ENCODE results near the gene AP3B2.
A peak's percentile ranks its signal among the peaks of the same experiment; 100 is the strongest.

AP3B2 gene

DNA sequence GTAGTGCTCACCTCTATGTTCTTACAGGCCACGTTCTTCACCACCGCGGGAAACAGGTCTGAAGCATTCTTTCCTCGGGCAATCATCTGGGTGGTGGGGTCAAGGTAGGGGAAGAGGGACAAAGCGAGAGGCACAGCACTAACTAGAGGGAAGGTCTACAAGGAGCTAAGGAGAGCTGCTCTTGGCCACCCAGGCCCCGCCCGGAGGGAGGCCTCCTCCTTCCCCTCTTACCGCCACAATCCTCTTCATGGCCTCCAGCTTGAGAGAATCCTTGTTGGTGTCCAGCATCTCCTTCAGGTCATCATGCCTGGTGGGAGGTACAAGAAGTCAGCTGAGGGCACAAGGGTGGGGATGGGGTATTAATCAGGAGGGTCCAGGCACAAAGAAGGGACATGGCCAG is 20.5 kb downstream of the AP3B2 start:
- H3K27me3 ChIP-seq (ENCODE audit: low read depth, low read length) = no peaks in the 10 kb centered on the region
- H3K36me3 ChIP-seq (ENCODE audit: control insufficient read depth in 1 of 2, insufficient read depth in 2 of 2, low read length in 2 of 2) = no peaks in the 10 kb centered on the region
- no peak overlapping the region for H3K27ac ChIP-seq (ENCODE audit: low read length)
- H3K9me3 ChIP-seq (ENCODE audit: control insufficient read depth in 1 of 2, low read length in 2 of 2) = no peaks in the 10 kb centered on the region
- no peaks in the 10 kb centered on the region for H3K4me1 ChIP-seq (ENCODE audit: control insufficient read depth in 1 of 2, insufficient read depth in 2 of 2, low read length in 2 of 2)
- H3K4me3 ChIP-seq (ENCODE audit: low read depth in 1 of 2, low read length in 2 of 2) = no peak overlapping the region

DNA sequence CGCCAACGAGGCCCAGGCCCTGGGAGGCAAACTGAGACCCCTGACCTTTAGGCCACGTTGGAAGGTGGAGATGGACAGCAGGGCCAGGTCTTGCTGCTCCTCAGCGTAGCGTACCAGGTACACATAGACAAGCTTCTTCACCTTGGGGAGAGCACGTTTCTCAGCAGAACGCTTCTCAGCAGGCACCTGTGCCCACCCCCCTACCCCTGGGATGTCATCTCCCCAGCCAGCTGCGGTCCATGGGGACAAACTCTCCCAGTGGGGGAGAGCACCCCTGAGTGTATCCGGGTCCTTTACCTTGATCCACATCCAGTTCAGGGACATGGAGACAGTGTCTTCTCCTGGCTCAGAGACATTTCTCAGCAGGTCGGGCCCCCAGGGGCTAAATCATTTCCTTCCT is 21.0 kb downstream of the AP3B2 start:
- H3K9me3 ChIP-seq (ENCODE audit: control insufficient read depth in 1 of 2, low read length in 2 of 2) = no peaks in the 10 kb centered on the region
- H3K4me1 ChIP-seq (ENCODE audit: control insufficient read depth in 1 of 2, insufficient read depth in 2 of 2, low read length in 2 of 2) = no peaks in the 10 kb centered on the region
- no peaks in the 10 kb centered on the region for H3K27me3 ChIP-seq (ENCODE audit: low read depth, low read length)
- no peaks in the 10 kb centered on the region for H3K36me3 ChIP-seq (ENCODE audit: control insufficient read depth in 1 of 2, insufficient read depth in 2 of 2, low read length in 2 of 2)
- no peak overlapping the region for H3K27ac ChIP-seq (ENCODE audit: low read length)
- H3K4me3 ChIP-seq (ENCODE audit: low read depth in 1 of 2, low read length in 2 of 2) = no peak overlapping the region

GRCh38 chr15:82681371-82681770 is 28.3 kb downstream of the AP3B2 start:
- H3K27ac ChIP-seq (ENCODE audit: low read length) = no peak overlapping the region
- no peak overlapping the region for H3K4me3 ChIP-seq (ENCODE audit: low read depth in 1 of 2, low read length in 2 of 2)
- peaks cover 0 to 11% of the 10 kb centered on the region in 2 donors for H3K4me1 ChIP-seq (ENCODE audit: control insufficient read depth in 1 of 2, insufficient read depth in 2 of 2, low read length in 2 of 2)
- no peaks in the 10 kb centered on the region for H3K9me3 ChIP-seq (ENCODE audit: control insufficient read depth in 1 of 2, low read length in 2 of 2)
- H3K27me3 ChIP-seq (ENCODE audit: low read depth, low read length) = peaks cover 8% of the 10 kb centered on the region
- H3K36me3 ChIP-seq (ENCODE audit: control insufficient read depth in 1 of 2, insufficient read depth in 2 of 2, low read length in 2 of 2) = no peaks in the 10 kb centered on the region

DNA sequence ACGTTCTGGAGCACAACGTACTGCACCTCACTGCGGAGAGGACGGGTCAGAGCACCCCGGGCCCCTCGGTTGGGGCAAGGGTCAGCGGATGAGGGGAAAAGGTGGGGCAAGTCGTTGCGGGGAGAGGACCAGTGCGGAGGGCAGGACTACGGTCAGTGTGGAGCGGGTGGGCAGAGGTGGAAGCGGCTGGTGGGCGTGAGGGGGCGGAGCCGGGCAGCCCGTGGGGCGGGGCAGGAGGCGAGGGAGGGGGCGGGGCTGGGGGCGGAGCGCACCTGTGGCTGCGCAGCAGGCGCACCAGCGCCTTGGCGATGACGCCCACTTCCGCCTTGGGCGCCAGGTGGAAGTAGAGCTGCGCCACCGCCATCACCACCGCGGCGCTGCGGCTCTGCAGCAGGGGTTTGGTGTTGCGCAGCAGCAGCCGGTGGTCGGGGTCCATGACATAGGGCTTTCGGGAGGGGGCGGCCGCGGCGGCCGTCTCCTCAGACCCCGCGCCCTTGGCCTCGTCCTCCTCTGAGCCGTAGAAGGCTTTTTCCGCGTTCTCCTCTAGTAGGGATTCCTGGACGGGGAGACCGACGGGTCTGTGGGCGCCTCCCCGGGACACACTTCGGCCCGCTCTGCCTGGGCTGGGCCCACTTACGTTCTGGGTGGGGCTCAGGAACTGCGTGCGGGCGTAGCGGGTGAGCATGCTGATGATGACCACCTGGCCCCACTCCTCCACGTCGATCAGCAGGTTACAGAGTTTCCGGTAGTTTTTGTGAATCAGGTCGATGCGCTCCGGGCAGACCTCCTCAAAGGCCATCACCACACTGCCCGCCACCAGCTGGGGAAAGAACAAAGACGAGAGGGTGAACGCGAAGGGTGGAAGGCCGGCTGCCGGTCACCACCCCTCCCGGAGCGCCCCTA is 29.2 kb downstream of the AP3B2 start:
- Histone ChIP-seq H3K4me3 (ENCODE audit: low read depth in 1 of 2, low read length in 2 of 2) (peak overlapping the region; percentile 26 to 53), H3K36me3 (ENCODE audit: control insufficient read depth in 1 of 2, insufficient read depth in 2 of 2, low read length in 2 of 2) (no peaks in the 10 kb centered on the region), H3K9me3 (ENCODE audit: control insufficient read depth in 1 of 2, low read length in 2 of 2) (no peaks in the 10 kb centered on the region), H3K4me1 (ENCODE audit: control insufficient read depth in 1 of 2, insufficient read depth in 2 of 2, low read length in 2 of 2) (peaks cover 0 to 11% of the 10 kb centered on the region in 2 donors), H3K27ac (ENCODE audit: low read length) (no peak overlapping the region), H3K27me3 (ENCODE audit: low read depth, low read length) (peaks cover 8% of the 10 kb centered on the region)

DNA sequence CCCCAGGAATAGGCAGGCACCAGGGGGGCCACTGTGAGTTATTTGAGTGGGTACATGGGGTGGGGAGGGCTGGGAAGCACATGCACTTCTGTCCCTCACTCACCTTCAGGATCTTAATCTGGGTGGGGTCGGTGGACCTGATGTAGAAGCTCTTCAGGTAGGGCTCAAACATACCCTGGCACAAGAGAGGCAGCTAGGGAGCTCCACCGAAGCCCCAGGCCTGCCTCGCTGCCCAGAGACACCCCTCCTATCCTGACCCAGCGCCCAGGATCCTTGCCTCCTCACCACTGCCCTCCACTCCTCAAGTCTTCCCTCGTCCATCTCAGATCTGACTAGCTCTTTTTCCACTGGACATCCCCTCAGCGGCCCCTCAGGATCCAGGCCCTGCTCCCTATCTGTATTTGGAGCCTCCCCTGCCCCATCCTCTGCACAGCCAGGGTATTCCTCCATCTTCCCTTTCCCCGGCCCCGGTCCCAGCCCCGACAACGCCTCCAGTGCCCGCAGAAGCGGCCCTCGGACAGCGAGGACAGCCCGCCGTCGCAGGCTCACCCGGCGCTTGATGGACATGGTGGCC is 30.0 kb downstream of the AP3B2 start:
- H3K4me1 ChIP-seq (ENCODE audit: control insufficient read depth in 1 of 2, insufficient read depth in 2 of 2, low read length in 2 of 2) = peaks cover 0 to 11% of the 10 kb centered on the region in 2 donors
- H3K4me3 ChIP-seq (ENCODE audit: low read depth in 1 of 2, low read length in 2 of 2) = peak overlapping the region in 1 of 2 donors; percentile 19
- H3K27me3 ChIP-seq (ENCODE audit: low read depth, low read length) = peaks cover 8% of the 10 kb centered on the region

GRCh38 chr15:82677720-82678323 is 31.9 kb downstream of the AP3B2 start:
- peaks cover 0 to 11% of the 10 kb centered on the region in 2 donors for H3K4me1 ChIP-seq (ENCODE audit: control insufficient read depth in 1 of 2, insufficient read depth in 2 of 2, low read length in 2 of 2)
- H3K36me3 ChIP-seq (ENCODE audit: control insufficient read depth in 1 of 2, insufficient read depth in 2 of 2, low read length in 2 of 2) = no peaks in the 10 kb centered on the region
- H3K27me3 ChIP-seq (ENCODE audit: low read depth, low read length) = peaks cover 8% of the 10 kb centered on the region
- H3K27ac ChIP-seq (ENCODE audit: low read length) = no peak overlapping the region
- no peaks in the 10 kb centered on the region for H3K9me3 ChIP-seq (ENCODE audit: control insufficient read depth in 1 of 2, low read length in 2 of 2)
- no peak overlapping the region for H3K4me3 ChIP-seq (ENCODE audit: low read depth in 1 of 2, low read length in 2 of 2)

More for the DNA sequence above, 30.0 kb downstream of the AP3B2 start:
- Histone ChIP-seq H3K9me3 (ENCODE audit: control insufficient read depth in 1 of 2, low read length in 2 of 2) (no peaks in the 10 kb centered on the region), H3K36me3 (ENCODE audit: control insufficient read depth in 1 of 2, insufficient read depth in 2 of 2, low read length in 2 of 2) (no peaks in the 10 kb centered on the region), H3K27ac (ENCODE audit: low read length) (no peak overlapping the region)

- Histone ChIP-seq H3K4me3 (ENCODE audit: low read depth in 1 of 2, low read length in 2 of 2) (no peak overlapping the region), H3K9me3 (ENCODE audit: control insufficient read depth in 1 of 2, low read length in 2 of 2) (no peaks in the 10 kb centered on the region), H3K27ac (ENCODE audit: low read length) (no peak overlapping the region), H3K27me3 (ENCODE audit: low read depth, low read length) (no peaks in the 10 kb centered on the region), H3K4me1 (ENCODE audit: control insufficient read depth in 1 of 2, insufficient read depth in 2 of 2, low read length in 2 of 2) (peaks cover 0 to under 1% of the 10 kb centered on the region in 2 donors), H3K36me3 (ENCODE audit: control insufficient read depth in 1 of 2, insufficient read depth in 2 of 2, low read length in 2 of 2) (no peaks in the 10 kb centered on the region)
Observed at GRCh38 chr15:82674873-82675272, 34.8 kb downstream of the AP3B2 start.

GRCh38 chr15:82670699-82671098 is 39.0 kb downstream of the AP3B2 start:
- H3K4me3 ChIP-seq (ENCODE audit: low read depth in 1 of 2, low read length in 2 of 2) = no peak overlapping the region
- no peaks in the 10 kb centered on the region for H3K9me3 ChIP-seq (ENCODE audit: control insufficient read depth in 1 of 2, low read length in 2 of 2)
- H3K27ac ChIP-seq (ENCODE audit: low read length) = no peak overlapping the region
- H3K27me3 ChIP-seq (ENCODE audit: low read depth, low read length) = no peaks in the 10 kb centered on the region
- H3K4me1 ChIP-seq (ENCODE audit: control insufficient read depth in 1 of 2, insufficient read depth in 2 of 2, low read length in 2 of 2) = no peaks in the 10 kb centered on the region
- H3K36me3 ChIP-seq (ENCODE audit: control insufficient read depth in 1 of 2, insufficient read depth in 2 of 2, low read length in 2 of 2) = no peaks in the 10 kb centered on the region

- Histone ChIP-seq H3K4me1 (ENCODE audit: control insufficient read depth in 1 of 2, insufficient read depth in 2 of 2, low read length in 2 of 2) (no peaks in the 10 kb centered on the region), H3K4me3 (ENCODE audit: low read depth in 1 of 2, low read length in 2 of 2) (no peak overlapping the region), H3K27me3 (ENCODE audit: low read depth, low read length) (no peaks in the 10 kb centered on the region), H3K27ac (ENCODE audit: low read length) (no peak overlapping the region), H3K9me3 (ENCODE audit: control insufficient read depth in 1 of 2, low read length in 2 of 2) (no peaks in the 10 kb centered on the region), H3K36me3 (ENCODE audit: control insufficient read depth in 1 of 2, insufficient read depth in 2 of 2, low read length in 2 of 2) (no peaks in the 10 kb centered on the region)
Observed at GRCh38 chr15:82666606-82667005, 43.1 kb downstream of the AP3B2 start.

- H3K4me3 ChIP-seq (ENCODE audit: low read depth in 1 of 2, low read length in 2 of 2) = no peak overlapping the region
- peaks cover 0 to 3% of the 10 kb centered on the region in 2 donors for H3K36me3 ChIP-seq (ENCODE audit: control insufficient read depth in 1 of 2, insufficient read depth in 2 of 2, low read length in 2 of 2)
- H3K4me1 ChIP-seq (ENCODE audit: control insufficient read depth in 1 of 2, insufficient read depth in 2 of 2, low read length in 2 of 2) = no peaks in the 10 kb centered on the region
- H3K27ac ChIP-seq (ENCODE audit: low read length) = no peak overlapping the region
- no peaks in the 10 kb centered on the region for H3K27me3 ChIP-seq (ENCODE audit: low read depth, low read length)
- no peaks in the 10 kb centered on the region for H3K9me3 ChIP-seq (ENCODE audit: control insufficient read depth in 1 of 2, low read length in 2 of 2)
Observed at GRCh38 chr15:82664021-82664420, 45.7 kb downstream of the AP3B2 start.

GRCh38 chr15:82663186-82663600 is 46.5 kb downstream of the AP3B2 start:
- no peak overlapping the region for H3K4me3 ChIP-seq (ENCODE audit: low read depth in 1 of 2, low read length in 2 of 2)
- no peaks in the 10 kb centered on the region for H3K27me3 ChIP-seq (ENCODE audit: low read depth, low read length)
- peaks cover 0 to 8% of the 10 kb centered on the region in 2 donors for H3K36me3 ChIP-seq (ENCODE audit: control insufficient read depth in 1 of 2, insufficient read depth in 2 of 2, low read length in 2 of 2)
- no peaks in the 10 kb centered on the region for H3K4me1 ChIP-seq (ENCODE audit: control insufficient read depth in 1 of 2, insufficient read depth in 2 of 2, low read length in 2 of 2)
- no peak overlapping the region for H3K27ac ChIP-seq (ENCODE audit: low read length)
- no peaks in the 10 kb centered on the region for H3K9me3 ChIP-seq (ENCODE audit: control insufficient read depth in 1 of 2, low read length in 2 of 2)
